ENCODE measurements around the gene AP4S1. TPM values are rescaled to one million over a fixed set of nuclear protein-coding genes. Genes with fewer than 3 reads are reported as not detected.

AP4S1 gene
- total and polyA plus RNA-seq, 5 donors: 8.1 to 11.5 (median 9.6) TPM

DNA sequence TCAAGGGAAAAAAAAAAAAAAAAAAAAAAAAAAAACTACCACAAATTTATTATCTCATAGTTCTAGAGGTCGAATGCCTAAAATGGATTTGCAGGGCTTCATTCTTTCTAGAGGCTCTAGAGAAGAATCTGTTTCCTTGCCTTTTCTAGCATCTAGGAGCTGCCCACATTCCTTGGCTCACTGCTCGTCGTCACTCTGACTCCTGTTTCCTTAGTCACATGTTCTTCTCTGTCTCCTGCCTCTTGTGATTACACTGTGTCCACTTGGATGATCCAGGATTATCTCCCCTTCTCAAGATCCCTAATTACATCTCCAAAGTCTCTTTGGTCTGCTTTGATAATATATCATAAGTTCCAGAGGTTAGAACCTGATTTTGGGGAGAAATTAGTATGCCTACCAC, 93.4 kb downstream of the AP4S1 start:
- no peak overlapping the region for H3K27ac ChIP-seq (ENCODE audit: low read length)
- H3K4me3 ChIP-seq (ENCODE audit: low read length): no peak overlapping the region
- WGBS: 63% methylated on average over 3 of the region's 3 CpGs
- no peaks in the 10 kb centered on the region for H3K27me3 ChIP-seq (ENCODE audit: control insufficient read depth, insufficient read depth)
- no peaks in the 10 kb centered on the region for H3K9me3 ChIP-seq (ENCODE audit: control insufficient read depth, low read length)
- no peak for DNase-seq
- no peak for ATAC-seq
- intact Hi-C loops (cut with DNase I): loop anchor here in 1 of 4 donors (5.0 kb wide), 1 partner anchor 38 kb away; no protein-coding TSS in a partner anchor
- H3K4me1 ChIP-seq (ENCODE audit: control insufficient read depth, insufficient read depth, low read length): no peaks in the 10 kb centered on the region

DNA sequence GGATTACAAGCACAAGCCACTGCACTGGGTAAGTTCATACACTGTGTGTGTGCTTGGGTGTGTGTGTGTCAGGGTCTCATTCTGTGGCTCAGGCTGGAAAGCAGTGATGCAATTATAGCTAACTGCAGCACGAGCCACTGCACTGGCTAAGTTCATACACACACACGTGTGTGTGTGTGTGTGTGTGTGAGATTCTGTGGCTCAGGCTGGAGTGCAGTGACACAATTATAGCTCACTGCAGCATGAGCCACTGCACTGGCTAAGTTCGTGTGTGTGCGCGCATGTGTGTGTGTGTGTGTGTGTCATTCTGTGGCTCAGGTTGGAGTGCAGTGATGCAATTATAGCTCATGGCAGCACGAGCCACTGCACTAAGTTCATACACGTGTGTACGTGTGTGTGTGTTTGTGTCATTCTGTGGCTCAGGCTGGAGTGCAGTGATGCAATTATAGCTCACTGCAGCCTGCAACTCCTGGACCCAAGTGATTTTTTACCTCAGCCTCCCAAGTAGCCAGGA, 96.7 kb downstream of the AP4S1 start:
- Histone ChIP-seq H3K4me1 (ENCODE audit: control insufficient read depth, insufficient read depth, low read length) (no peaks in the 10 kb centered on the region), H3K27ac (ENCODE audit: low read length) (no peak overlapping the region), H3K4me3 (ENCODE audit: low read length) (no peak overlapping the region), H3K9me3 (ENCODE audit: control insufficient read depth, low read length) (no peaks in the 10 kb centered on the region), H3K27me3 (ENCODE audit: control insufficient read depth, insufficient read depth) (no peaks in the 10 kb centered on the region)
- intact Hi-C loops (cut with DNase I): no loop called here
- WGBS: 81% methylated on average over 8 of the region's 8 CpGs
- ATAC-seq: peak in 1 of 2 donors; percentile 31
- DNase-seq: no peak

DNA sequence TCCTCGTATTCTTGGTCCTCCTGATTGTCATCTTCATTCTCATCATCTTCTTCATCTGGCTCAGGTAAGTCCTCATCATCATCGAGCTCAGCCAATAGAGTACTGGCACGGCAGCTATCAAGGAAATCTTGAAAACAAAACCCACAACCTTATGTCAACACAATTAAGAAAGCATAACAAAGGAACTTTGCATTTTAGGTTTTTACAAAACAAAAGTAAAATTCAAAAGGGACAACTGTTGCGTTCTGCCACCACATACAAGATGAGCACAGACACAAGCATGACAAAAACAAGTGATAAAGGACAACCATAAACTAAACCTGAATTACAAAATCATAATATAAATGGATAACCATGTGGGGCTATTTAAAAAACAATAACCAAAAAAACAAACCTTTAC, 97.5 kb downstream of the AP4S1 start:
- no peak overlapping the region for H3K27ac ChIP-seq (ENCODE audit: low read length)
- H3K27me3 ChIP-seq (ENCODE audit: control insufficient read depth, insufficient read depth): no peaks in the 10 kb centered on the region
- H3K9me3 ChIP-seq (ENCODE audit: control insufficient read depth, low read length): no peaks in the 10 kb centered on the region
- WGBS: 90% methylated on average over 4 of the region's 4 CpGs
- H3K4me1 ChIP-seq (ENCODE audit: control insufficient read depth, insufficient read depth, low read length): no peaks in the 10 kb centered on the region
- ATAC-seq (no peak), DNase-seq (no peak)
- intact Hi-C loops (cut with DNase I): no loop called here
- no peak overlapping the region for H3K4me3 ChIP-seq (ENCODE audit: low read length)

DNA sequence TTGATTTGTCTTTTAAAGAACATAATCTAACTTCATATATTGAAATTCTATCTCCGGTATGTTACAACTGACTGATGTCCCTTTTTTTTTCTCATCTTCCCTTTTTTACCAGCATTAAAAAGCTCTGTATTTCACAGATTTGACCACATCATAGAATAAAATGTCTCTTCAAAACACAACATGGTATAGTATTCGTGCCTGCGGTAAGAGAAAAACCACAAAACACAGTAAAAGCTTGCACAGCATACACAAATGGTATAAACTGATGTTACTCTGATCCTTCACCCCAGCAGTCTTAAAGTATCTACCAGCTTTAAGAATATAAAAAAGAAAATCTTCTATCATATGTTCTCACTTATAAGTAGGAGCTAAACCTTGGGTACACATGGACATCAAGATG, 98.7 kb downstream of the AP4S1 start:
- intact Hi-C loops (cut with DNase I): no loop called here
- DNase-seq (no peak), ATAC-seq (no peak)
- no peak overlapping the region for H3K27ac ChIP-seq (ENCODE audit: low read length)
- no peaks in the 10 kb centered on the region for H3K27me3 ChIP-seq (ENCODE audit: control insufficient read depth, insufficient read depth)
- H3K4me3 ChIP-seq (ENCODE audit: low read length): no peak overlapping the region
- WGBS: 96% methylated on average over 3 of the region's 3 CpGs
- no peaks in the 10 kb centered on the region for H3K4me1 ChIP-seq (ENCODE audit: control insufficient read depth, insufficient read depth, low read length)
- H3K9me3 ChIP-seq (ENCODE audit: control insufficient read depth, low read length): no peaks in the 10 kb centered on the region

DNA sequence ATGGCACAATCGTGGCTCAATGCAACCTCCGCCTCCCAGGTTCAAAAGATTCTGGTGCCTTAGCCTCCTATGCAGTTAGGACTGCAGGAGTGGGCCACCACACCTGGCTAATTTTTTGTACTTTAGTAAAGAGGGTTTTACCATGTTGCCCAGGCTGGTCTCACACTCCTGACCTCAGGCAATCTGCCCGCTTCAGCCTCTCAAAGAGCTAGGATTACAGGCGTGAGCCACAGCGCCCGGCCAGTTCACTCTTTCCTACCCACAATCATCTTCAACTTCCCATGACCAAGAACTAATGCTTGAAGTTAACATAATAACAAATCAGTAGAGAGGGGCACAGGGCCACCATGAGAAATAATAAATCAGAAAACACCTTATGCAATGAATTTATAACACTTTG, 99.8 kb downstream of the AP4S1 start:
- no peak overlapping the region for H3K4me3 ChIP-seq (ENCODE audit: low read length)
- H3K9me3 ChIP-seq (ENCODE audit: control insufficient read depth, low read length): no peaks in the 10 kb centered on the region
- H3K4me1 ChIP-seq (ENCODE audit: control insufficient read depth, insufficient read depth, low read length): no peaks in the 10 kb centered on the region
- no peaks in the 10 kb centered on the region for H3K27me3 ChIP-seq (ENCODE audit: control insufficient read depth, insufficient read depth)
- no peak for ATAC-seq
- intact Hi-C loops (cut with DNase I): no loop called here
- no peak overlapping the region for H3K27ac ChIP-seq (ENCODE audit: low read length)
- no peak for DNase-seq
- WGBS: 84% methylated on average over 6 of the region's 6 CpGs

DNA sequence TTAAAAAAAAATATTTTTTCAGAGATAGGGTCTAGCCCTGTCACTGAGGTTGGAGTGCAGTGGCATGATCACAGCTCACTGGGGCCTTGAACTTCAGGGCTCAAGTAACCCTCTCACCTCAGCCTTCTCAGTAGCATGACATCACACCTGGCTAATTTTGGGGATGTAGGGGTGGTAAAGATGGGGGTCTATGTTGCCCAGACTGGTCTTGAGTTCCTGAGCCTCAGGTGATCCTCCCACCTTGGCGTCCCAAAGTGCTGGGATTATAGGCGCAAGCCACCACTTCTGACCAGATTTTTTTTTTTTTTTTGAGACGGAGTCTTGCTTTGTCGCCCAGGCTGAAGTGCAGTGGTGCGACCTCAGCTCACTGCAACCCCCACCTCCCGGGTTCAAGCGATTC, 101.2 kb downstream of the AP4S1 start:
- Histone ChIP-seq H3K9me3 (ENCODE audit: control insufficient read depth, low read length) (no peaks in the 10 kb centered on the region), H3K4me3 (ENCODE audit: low read length) (no peak overlapping the region), H3K27ac (ENCODE audit: low read length) (no peak overlapping the region), H3K27me3 (ENCODE audit: control insufficient read depth, insufficient read depth) (no peaks in the 10 kb centered on the region), H3K4me1 (ENCODE audit: control insufficient read depth, insufficient read depth, low read length) (no peaks in the 10 kb centered on the region)
- intact Hi-C loops (cut with DNase I): no loop called here
- no peak for ATAC-seq
- WGBS: 93% methylated on average over 7 of the region's 7 CpGs
- no peak for DNase-seq

DNA sequence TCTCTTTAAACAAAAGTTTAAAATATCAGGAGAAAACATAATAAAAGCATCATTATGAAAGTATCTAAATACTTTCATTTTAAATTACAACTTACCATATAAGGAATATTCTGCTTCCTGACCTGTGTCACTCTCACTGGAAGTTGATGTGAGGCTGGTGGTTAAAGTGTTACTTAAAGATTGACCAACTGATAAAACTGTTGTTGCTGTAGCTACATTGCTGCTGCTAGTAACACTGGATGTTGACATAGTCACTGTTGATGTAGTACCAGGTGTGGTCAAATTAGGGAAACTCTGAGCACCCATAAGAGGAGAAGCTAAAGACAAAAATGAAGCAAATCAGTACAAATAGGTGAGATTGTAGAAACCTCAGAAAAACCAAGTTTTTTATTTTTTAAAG, 102.2 kb downstream of the AP4S1 start:
- DNase-seq: no peak
- Histone ChIP-seq H3K9me3 (ENCODE audit: control insufficient read depth, low read length) (no peaks in the 10 kb centered on the region), H3K4me1 (ENCODE audit: control insufficient read depth, insufficient read depth, low read length) (no peaks in the 10 kb centered on the region), H3K4me3 (ENCODE audit: low read length) (no peak overlapping the region), H3K27ac (ENCODE audit: low read length) (no peak overlapping the region), H3K27me3 (ENCODE audit: control insufficient read depth, insufficient read depth) (no peaks in the 10 kb centered on the region)
- intact Hi-C loops (cut with DNase I): no loop called here
- no peak for ATAC-seq

DNA sequence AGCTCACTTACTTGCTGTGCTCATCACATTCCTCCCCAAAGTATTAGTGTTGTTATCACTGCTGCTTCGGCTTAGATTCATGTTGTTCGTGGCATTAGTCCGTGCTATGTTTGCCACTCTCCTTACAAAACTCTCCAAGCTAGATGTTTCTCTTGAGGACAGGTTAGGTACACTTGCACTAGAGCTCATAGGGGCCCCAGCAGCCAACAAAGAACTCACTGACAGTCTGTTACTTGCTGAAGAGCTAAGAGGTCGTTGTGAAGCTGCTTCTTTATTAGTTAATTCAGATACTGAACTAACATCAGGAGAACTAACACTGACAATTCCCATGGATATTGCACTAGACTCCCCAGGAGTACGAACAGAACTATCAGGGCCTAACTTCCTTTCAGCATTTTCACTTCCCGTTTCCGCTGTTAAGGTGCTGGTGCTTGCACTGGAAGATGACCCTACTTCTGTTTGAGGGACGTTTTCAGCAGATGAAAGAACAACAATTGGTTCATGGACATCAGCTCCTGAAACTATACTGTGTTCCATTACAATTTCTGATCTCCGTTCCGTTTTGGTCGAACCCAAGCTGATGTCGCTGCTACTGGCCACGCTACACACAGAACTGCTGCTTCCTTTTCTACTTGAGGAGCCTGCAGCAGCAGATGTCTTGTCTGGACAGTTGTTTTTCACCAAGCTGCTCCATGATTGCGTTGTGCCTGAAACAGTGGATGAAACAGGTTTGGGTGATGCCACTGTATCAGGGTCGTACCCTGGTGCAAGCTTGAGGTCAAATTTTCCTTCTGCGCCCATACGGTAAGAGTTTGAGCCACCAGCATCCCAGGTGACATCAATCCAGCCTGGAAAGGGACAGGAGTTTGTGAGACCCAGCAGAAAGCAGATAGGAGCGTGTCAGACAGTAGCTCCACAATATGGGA, 103.4 kb downstream of the AP4S1 start:
- ATAC-seq: no peak
- no peaks in the 10 kb centered on the region for H3K4me1 ChIP-seq (ENCODE audit: control insufficient read depth, insufficient read depth, low read length)
- H3K4me3 ChIP-seq (ENCODE audit: low read length): no peak overlapping the region
- 81% methylated on average over 18 of the region's 18 CpGs for WGBS
- no peak for DNase-seq
- H3K27ac ChIP-seq (ENCODE audit: low read length): no peak overlapping the region
- no peaks in the 10 kb centered on the region for H3K27me3 ChIP-seq (ENCODE audit: control insufficient read depth, insufficient read depth)
- H3K9me3 ChIP-seq (ENCODE audit: control insufficient read depth, low read length): no peaks in the 10 kb centered on the region
- intact Hi-C loops (cut with DNase I): no loop called here

DNA sequence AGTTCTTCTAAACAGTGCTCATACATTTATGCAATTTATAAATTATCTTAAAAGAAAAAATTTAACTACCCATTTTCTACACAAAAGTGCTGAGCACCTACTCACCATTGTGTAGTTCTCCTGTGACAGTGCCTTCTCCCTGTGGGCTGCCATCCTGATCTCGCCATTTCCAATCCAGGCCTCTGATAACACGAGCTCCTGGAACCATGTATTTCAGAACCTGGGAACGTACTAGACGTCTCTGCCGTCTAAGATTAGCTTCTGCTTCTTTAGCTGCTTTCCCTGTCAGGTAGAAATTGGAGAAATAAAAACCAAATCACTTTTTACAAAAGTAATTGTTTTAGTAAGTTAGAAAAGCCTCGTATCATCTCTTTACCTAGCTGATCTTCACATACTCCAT, 107.7 kb downstream of the AP4S1 start:
- no peak for DNase-seq
- Histone ChIP-seq H3K9me3 (ENCODE audit: control insufficient read depth, low read length) (no peaks in the 10 kb centered on the region), H3K27me3 (ENCODE audit: control insufficient read depth, insufficient read depth) (no peaks in the 10 kb centered on the region), H3K4me1 (ENCODE audit: control insufficient read depth, insufficient read depth, low read length) (no peaks in the 10 kb centered on the region), H3K27ac (ENCODE audit: low read length) (no peak overlapping the region), H3K4me3 (ENCODE audit: low read length) (no peak overlapping the region)
- intact Hi-C loops (cut with DNase I): no loop called here
- no peak for ATAC-seq
- WGBS: 86% methylated on average over 6 of the region's 6 CpGs

DNA sequence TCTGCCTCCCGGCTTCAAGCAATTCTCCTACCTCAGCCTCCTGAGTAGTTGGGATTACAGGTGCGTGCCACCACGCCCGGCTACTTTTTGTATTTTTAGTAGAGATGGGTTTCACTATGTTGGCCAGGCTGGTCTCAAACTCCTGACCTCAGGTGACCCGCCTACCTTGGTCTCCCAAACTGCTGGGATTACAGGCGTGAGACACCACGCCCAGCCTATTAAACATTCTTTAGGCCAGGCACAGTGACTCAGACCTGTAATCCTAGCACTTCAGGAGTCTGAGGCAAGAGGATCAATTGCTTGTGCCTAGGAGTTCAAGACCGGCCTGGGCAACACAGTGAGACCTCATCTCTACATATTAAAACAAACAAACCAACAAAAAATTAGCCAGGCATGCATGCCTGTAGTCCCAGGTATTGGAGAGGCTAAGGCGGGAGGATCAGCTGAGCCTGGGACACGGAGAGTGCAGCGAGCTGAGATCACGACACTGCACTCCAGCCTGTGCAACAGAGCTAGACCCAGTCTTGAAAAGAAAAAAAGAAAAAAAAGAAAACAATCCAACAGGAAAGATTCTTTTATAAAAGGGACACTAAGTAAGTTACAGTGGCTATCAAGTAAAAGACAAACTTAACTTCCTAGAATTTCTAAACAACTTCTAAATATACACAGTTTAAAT, 111.9 kb downstream of the AP4S1 start:
- ATAC-seq (no peak), DNase-seq (no peak)
- WGBS: 98% methylated on average over 12 of the region's 12 CpGs
- Histone ChIP-seq H3K27me3 (ENCODE audit: control insufficient read depth, insufficient read depth) (no peaks in the 10 kb centered on the region), H3K9me3 (ENCODE audit: control insufficient read depth, low read length) (no peaks in the 10 kb centered on the region), H3K27ac (ENCODE audit: low read length) (no peak overlapping the region), H3K4me1 (ENCODE audit: control insufficient read depth, insufficient read depth, low read length) (no peaks in the 10 kb centered on the region), H3K4me3 (ENCODE audit: low read length) (no peak overlapping the region)
- intact Hi-C loops (cut with DNase I): no loop called here

DNA sequence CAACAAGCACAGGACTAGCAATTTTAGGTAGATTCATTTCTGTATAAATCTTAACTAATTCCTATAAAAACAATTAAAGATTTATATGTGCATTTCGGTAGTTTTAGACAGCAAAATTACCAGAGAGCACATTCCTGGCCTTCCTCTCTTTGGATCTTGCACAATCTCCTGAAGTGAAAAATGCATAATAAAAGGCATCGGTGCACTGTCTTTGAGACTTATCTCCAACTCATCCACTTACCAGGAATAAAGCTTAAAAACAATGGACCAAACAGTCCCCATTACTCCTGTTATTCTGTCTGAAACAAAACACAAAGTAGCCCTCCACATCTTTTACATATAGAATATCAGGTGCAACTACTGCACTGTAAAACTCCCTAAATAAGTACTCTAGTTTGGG, 112.9 kb downstream of the AP4S1 start:
- ATAC-seq: no peak
- H3K9me3 ChIP-seq (ENCODE audit: control insufficient read depth, low read length): no peaks in the 10 kb centered on the region
- no peak for DNase-seq
- no peaks in the 10 kb centered on the region for H3K4me1 ChIP-seq (ENCODE audit: control insufficient read depth, insufficient read depth, low read length)
- WGBS: 88% methylated on average over 2 of the region's 2 CpGs
- intact Hi-C loops (cut with DNase I): no loop called here
- no peak overlapping the region for H3K4me3 ChIP-seq (ENCODE audit: low read length)
- H3K27ac ChIP-seq (ENCODE audit: low read length): no peak overlapping the region
- H3K27me3 ChIP-seq (ENCODE audit: control insufficient read depth, insufficient read depth): no peaks in the 10 kb centered on the region
